H1 (cell line): ENCODE measurements around the gene SYNPR. TPM values are rescaled to one million over a fixed set of nuclear protein-coding genes. Genes with fewer than 3 reads are reported as not detected.

Experiments
- ASH2L ChIP-seq: fragments of 200-600, 300-600 bp; sonication (generic); IDR thresholded peaks from one replicate; pipeline ENCODE4 v1.7.1; 2017; ENCODE audit warnings: low read length
- BCL11A ChIP-seq, 2 experiments: IDR thresholded peaks; one replicate each; pipeline ENCODE4 v1.6.1; 2011; ENCODE audit warnings: low read depth in 2 of 2, low read length in 2 of 2, mild to moderate bottlenecking in 2 of 2
- EP300 ChIP-seq, 2 experiments: IDR thresholded peaks; 1 replicate in 1 of 2; 2 replicates in 1 of 2; pipeline ENCODE4 v1.6.1; 2011 to 2012; ENCODE audit warnings: low read depth in 2 of 2, low read length in 2 of 2, mild to moderate bottlenecking in 2 of 2, borderline replicate concordance in 1 of 2, inconsistent platforms in 1 of 2, moderate library complexity in 1 of 2
- EZH2 ChIP-seq: fragments of 200-600 bp; sonication (generic); IDR thresholded peaks from 2 replicates; pipeline ENCODE4 v1.7.1; 2012; ENCODE audit warnings: low read depth, mild to moderate bottlenecking, moderate library complexity, low read length, inconsistent platforms; ENCODE audit not compliant: severe bottlenecking
- POLR2A ChIP-seq, 2 experiments: IDR thresholded peaks; 1 replicate in 1 of 2; 2 replicates in 1 of 2; pipeline ENCODE4 v1.6.1; 2011; ENCODE audit warnings: low read depth in 2 of 2, low read length in 2 of 2, mild to moderate bottlenecking in 2 of 2; ENCODE audit errors: control extremely low read depth in 1 of 2
- polyA plus RNA-seq, 7 experiments: library from polyadenylated mRNA; depleted of rRNA in 3 of 7; stranded (reverse) in 5 of 7; unstranded in 2 of 7; fragments of >200 nt in 5 of 7; fragments of 200-250 nt in 2 of 7; gene quantifications; 1 replicate in 5 of 7; 2 replicates in 1 of 7; 4 replicates in 1 of 7; pipeline versions ENCODE4 v1.2.1 to v1.2.3, GENCODE V29; 2011 to 2013; ENCODE audit warnings: missing spikeins in 2 of 7, mixed read lengths in 2 of 7
- total RNA-seq: library from RNA; stranded (reverse); fragmentation: NEBNext Ultra II Directional; extraction: Animal tissue kit (Norgen Biotek cat#: 25700); gene quantifications from 2 replicates; pipeline ENCODE4 v1.2.1, GENCODE V29; 2021

SYNPR gene
- total and polyA plus RNA-seq, 2 of the 8 experiments (the other 6 are each of a cell fraction or from before 2014, with no cell fraction given) = 0.39 to 0.99 TPM

GRCh38 chr3:63354160-63354559 lies 76.1 kb downstream of the SYNPR start (continued):
- no peak for TF ChIP-seq EP300 (IDR thresholded peaks at IDR 0.05; ENCODE audit: borderline replicate concordance in 1 of 2, low read depth in 2 of 2, low read length in 2 of 2)
- TF ChIP-seq POLR2A (IDR thresholded peaks at IDR 0.05; ENCODE audit: control extremely low read depth in 1 of 2, low read depth in 2 of 2, low read length in 2 of 2) = no peak
- TF ChIP-seq BCL11A (IDR thresholded peaks at IDR 0.05; ENCODE audit: low read depth in 2 of 2, low read length in 2 of 2) = no peak
- TF ChIP-seq EZH2 = no peak
- no peak for TF ChIP-seq ASH2L
